Transverse colon (tissue), 4 donors: Measurements from ENCODE around the gene FBLN7. TPM values are rescaled to one million over a fixed set of nuclear protein-coding genes. Genes with fewer than 3 reads are reported as not detected.

ENCODE experiments used
- DNase-seq: peaks from one replicate; pipeline ENCODE4 v3.0.0-alpha.2; 2019
- H3K27ac ChIP-seq, 4 donors: fragments of 200-600 bp; sonication (generic); 2 replicates each; pipeline ENCODE4 v1.5.1; 2016 to 2018; ENCODE audit warnings: inconsistent platforms in 4 of 4
- H3K27me3 ChIP-seq: fragments of 200-600 bp; sonication (generic); 2 replicates; pipeline ENCODE4 v1.5.1; 2017; ENCODE audit warnings: inconsistent platforms
- H3K36me3 ChIP-seq, 4 donors: fragments of 200-600 bp; sonication (generic); 2 replicates each; pipeline ENCODE4 v1.5.1; 2017 to 2019; ENCODE audit warnings: inconsistent platforms in 4 of 4
- H3K4me1 ChIP-seq, 4 donors: fragments of 200-600 bp; sonication (generic); 2 replicates each; pipeline ENCODE4 v1.5.1; 2017 to 2020; ENCODE audit warnings: inconsistent platforms in 4 of 4
- H3K4me3 ChIP-seq, 4 donors: fragments of 200-600 bp; sonication (generic); 1 replicate in 1 of 4; 2 replicates in 3 of 4; pipeline versions ENCODE4 v1.5.1 to v1.6.1; 2017 to 2019; ENCODE audit warnings: inconsistent platforms in 4 of 4
- H3K9me3 ChIP-seq, 2 donors: fragments of 200-600 bp; sonication (generic); 2 replicates each; pipeline ENCODE4 v1.5.1; 2017 to 2019; ENCODE audit warnings: inconsistent platforms in 2 of 2
- EP300 ChIP-seq: sonication (generic); formaldehyde crosslinking; IDR thresholded peaks from one replicate; pipeline ENCODE4 v1.6.1; 2017; ENCODE audit warnings: antibody characterized with exemption, low read depth
- POLR2A ChIP-seq: fragments of 450-650 bp; IDR thresholded peaks from one replicate; pipeline ENCODE4 v1.6.1; 2016; ENCODE audit warnings: antibody characterized with exemption, mild to moderate bottlenecking, moderate library complexity
- POLR2AphosphoS5 ChIP-seq, 3 donors: sonication (generic); formaldehyde crosslinking; IDR thresholded peaks; one replicate each; pipeline ENCODE4 v1.6.1; 2016; ENCODE audit warnings: antibody characterized with exemption in 3 of 3
- WGBS, 2 donors: methylation state at CpG; one replicate each; pipeline ENCODE4 v1.1.5; 2018; ENCODE audit warnings: low coverage in 1 of 2; 5-methylcytosine and 5-hydroxymethylcytosine counted together
- in situ Hi-C, 4 donors: fragments of 200-750 bp; cut with MboI; loops; one replicate each; pipeline versions ENCODE4 v1.15.0 to v1.15.1; 2017; ENCODE audit warnings: low sequenced_read_pairs in 3 of 4, low pct_ligation_motif_present in 1 of 4, low pct_unique_long_range_greater_than_20kb in 1 of 4
- intact Hi-C: fragments of 100-400 bp; cut with DNase I; formaldehyde crosslinking; loops from one replicate; pipeline ENCODE4 v1.15.1; 2023; ENCODE audit warnings: low total_unique reads
- total RNA-seq, 4 donors: library from RNA; depleted of rRNA; stranded (reverse); fragments of >200 nt; gene quantifications; one replicate each; pipeline ENCODE4 v1.1.0, GENCODE V29; 2016
- TF ChIP-seq, protein P1 (sequence below), 5 experiments: fragments of 200-600 bp in 3 of 5; fragments of 450-650 bp in 2 of 5; sonication (generic) in 3 of 5; IDR thresholded peaks; 1 replicate in 2 of 5; 2 replicates in 3 of 5; pipeline ENCODE4 v1.5.1; 2016 to 2017; ENCODE audit warnings: antibody characterized with exemption in 5 of 5, inconsistent platforms in 3 of 5, mild to moderate bottlenecking in 2 of 5, moderate library complexity in 1 of 5

Gene FBLN7
- total RNA-seq, 4 donors from 2014 or later, result 1.2 to 2.9 TPM; not detected in 2

GRCh38 chr2:112154246-112155117, 16.3 kb downstream of the FBLN7 start:
- no peak for DNase-seq
- WGBS, 2 donors, result 67 to 86% methylated on average over 4 to 14 of the region's 14 CpGs
- TF ChIP-seq POLR2AphosphoS5 (IDR thresholded peaks at IDR 0.05), result no peak
- no peak for TF ChIP-seq EP300
- TF ChIP-seq POLR2A, result no peak
- TF ChIP-seq, protein P1, sequence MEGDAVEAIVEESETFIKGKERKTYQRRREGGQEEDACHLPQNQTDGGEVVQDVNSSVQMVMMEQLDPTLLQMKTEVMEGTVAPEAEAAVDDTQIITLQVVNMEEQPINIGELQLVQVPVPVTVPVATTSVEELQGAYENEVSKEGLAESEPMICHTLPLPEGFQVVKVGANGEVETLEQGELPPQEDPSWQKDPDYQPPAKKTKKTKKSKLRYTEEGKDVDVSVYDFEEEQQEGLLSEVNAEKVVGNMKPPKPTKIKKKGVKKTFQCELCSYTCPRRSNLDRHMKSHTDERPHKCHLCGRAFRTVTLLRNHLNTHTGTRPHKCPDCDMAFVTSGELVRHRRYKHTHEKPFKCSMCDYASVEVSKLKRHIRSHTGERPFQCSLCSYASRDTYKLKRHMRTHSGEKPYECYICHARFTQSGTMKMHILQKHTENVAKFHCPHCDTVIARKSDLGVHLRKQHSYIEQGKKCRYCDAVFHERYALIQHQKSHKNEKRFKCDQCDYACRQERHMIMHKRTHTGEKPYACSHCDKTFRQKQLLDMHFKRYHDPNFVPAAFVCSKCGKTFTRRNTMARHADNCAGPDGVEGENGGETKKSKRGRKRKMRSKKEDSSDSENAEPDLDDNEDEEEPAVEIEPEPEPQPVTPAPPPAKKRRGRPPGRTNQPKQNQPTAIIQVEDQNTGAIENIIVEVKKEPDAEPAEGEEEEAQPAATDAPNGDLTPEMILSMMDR (IDR thresholded peaks at IDR 0.05), result no peak
- Histone ChIP-seq H3K27me3 (no peaks in the 10 kb centered on the region), H3K9me3 (no peaks in the 10 kb centered on the region), H3K4me1 (no peaks in the 10 kb centered on the region), H3K4me3 (no peak overlapping the region), H3K36me3 (no peaks in the 10 kb centered on the region), H3K27ac (no peak overlapping the region)
- in situ Hi-C loops (no loop called here), intact Hi-C loops (no loop called here)

DNA sequence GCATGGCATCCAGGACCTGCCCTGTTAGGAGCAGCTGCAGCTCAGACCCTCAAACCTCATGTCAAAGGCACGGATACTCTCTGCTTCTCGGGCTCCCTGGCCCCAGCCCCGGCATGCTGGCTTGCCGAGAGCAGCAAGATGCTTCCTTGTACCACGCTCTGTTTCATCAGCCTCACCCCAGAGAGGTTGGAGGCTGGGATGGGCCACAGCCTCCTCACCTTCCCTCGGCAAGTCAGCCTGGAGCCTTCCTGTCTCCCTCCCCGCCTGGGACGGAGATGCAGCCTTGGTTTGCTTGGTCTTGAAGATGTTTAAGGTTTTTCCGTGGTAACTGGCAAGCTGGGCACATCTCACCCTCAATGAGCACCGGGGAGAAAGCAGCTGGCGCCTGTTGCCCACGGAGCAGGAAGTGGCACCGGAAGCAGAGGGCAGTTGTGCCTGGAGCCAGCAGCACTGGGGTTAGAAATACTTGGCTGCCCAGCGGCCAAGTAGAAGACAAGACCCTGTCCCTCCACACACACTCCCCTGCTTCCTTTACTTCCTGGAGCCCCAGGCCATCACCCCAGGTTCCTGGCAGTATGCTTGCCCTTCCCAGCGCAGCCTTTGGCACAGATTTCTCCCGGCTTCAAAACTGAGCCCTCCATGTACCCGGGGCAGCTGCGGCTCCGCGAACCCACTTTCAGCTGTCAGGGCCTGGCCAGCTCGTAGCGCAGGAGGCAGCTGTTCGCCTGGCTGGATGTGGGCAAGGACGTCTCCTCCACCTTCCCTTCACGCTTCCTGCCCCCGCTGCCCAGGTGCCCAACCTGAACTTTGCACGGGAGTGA, 17.4 kb downstream of the FBLN7 start:
- H3K27ac ChIP-seq, result no peak overlapping the region
- no peak for TF ChIP-seq POLR2AphosphoS5 (IDR thresholded peaks at IDR 0.05)
- TF ChIP-seq POLR2A, result no peak
- TF ChIP-seq EP300, result no peak
- TF ChIP-seq, protein P1 (IDR thresholded peaks at IDR 0.05), result no peak
- no peaks in the 10 kb centered on the region for H3K27me3 ChIP-seq
- 60 to 79% methylated on average over 1 to 27 of the region's 27 CpGs for WGBS, 2 donors
- H3K9me3 ChIP-seq, result no peaks in the 10 kb centered on the region
- intact Hi-C loops (no loop called here), in situ Hi-C loops (no loop called here)
- no peaks in the 10 kb centered on the region for H3K4me1 ChIP-seq
- no peak for DNase-seq
- no peak overlapping the region for H3K4me3 ChIP-seq
- no peaks in the 10 kb centered on the region for H3K36me3 ChIP-seq

GRCh38 chr2:112156152-112156986, 18.2 kb downstream of the FBLN7 start:
- TF ChIP-seq EP300, result no peak
- TF ChIP-seq, protein P1 (IDR thresholded peaks at IDR 0.05), result no peak
- TF ChIP-seq POLR2A, result no peak
- TF ChIP-seq POLR2AphosphoS5 (IDR thresholded peaks at IDR 0.05), result no peak
- Histone ChIP-seq H3K9me3 (no peaks in the 10 kb centered on the region), H3K36me3 (no peaks in the 10 kb centered on the region), H3K27me3 (no peaks in the 10 kb centered on the region), H3K4me3 (no peak overlapping the region), H3K27ac (no peak overlapping the region), H3K4me1 (no peaks in the 10 kb centered on the region)
- in situ Hi-C loops, result no loop called here
- no peak for DNase-seq
- intact Hi-C loops, result no loop called here
- 50 to 59% methylated on average over 3 to 21 of the region's 21 CpGs for WGBS, 2 donors
